ENCODE data around the gene PROZ. TPM values are rescaled to one million over a fixed set of nuclear protein-coding genes. Genes with fewer than 3 reads are reported as not detected.

The PROZ gene
- total RNA-seq, 1 donor from 2014 or later: not detected

DNA sequence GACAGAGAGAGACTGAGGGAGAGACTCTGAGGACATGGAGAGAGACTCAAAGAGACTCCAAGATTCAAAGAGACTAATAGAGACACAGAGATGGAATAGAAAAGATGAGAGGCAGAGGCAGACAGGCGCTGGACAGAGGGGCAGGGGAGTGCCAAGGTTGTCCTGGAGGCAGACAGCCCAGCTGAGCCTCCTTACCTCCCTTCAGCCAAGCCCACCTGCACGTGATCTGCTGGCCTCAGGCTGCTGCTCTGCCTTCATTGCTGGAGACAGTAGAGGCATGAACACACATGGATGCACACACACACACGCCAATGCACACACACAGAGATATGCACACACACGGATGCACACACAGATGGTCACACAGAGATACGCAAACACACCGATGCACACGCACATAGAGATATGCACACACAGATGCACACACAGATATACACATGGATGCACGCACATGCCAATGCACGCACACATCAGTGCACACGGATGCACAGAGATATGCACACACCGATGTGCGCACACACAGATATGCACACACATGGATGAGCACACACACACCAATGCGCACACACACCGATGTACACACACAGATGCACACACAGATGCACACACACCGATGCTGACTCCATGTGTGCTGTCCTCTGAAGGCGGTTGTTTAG, 39.2 kb upstream of the PROZ start:
- ATAC-seq (ENCODE audit: low read depth) (no peak), DNase-seq (peak; percentile 8)
- H3K36me3 Mint-ChIP-seq (ENCODE audit: low read depth): no peaks in the 10 kb centered on the region
- H3K4me3 Mint-ChIP-seq: no peak overlapping the region
- ChIA-PET POLR2A (no interaction called here), CTCF (no interaction called here)
- peaks cover 14% of the 10 kb centered on the region for H3K27me3 Mint-ChIP-seq
- H3K9me3 Mint-ChIP-seq: no peaks in the 10 kb centered on the region
- H3K27ac Mint-ChIP-seq: no peak overlapping the region
- TF ChIP-seq, protein P1, sequence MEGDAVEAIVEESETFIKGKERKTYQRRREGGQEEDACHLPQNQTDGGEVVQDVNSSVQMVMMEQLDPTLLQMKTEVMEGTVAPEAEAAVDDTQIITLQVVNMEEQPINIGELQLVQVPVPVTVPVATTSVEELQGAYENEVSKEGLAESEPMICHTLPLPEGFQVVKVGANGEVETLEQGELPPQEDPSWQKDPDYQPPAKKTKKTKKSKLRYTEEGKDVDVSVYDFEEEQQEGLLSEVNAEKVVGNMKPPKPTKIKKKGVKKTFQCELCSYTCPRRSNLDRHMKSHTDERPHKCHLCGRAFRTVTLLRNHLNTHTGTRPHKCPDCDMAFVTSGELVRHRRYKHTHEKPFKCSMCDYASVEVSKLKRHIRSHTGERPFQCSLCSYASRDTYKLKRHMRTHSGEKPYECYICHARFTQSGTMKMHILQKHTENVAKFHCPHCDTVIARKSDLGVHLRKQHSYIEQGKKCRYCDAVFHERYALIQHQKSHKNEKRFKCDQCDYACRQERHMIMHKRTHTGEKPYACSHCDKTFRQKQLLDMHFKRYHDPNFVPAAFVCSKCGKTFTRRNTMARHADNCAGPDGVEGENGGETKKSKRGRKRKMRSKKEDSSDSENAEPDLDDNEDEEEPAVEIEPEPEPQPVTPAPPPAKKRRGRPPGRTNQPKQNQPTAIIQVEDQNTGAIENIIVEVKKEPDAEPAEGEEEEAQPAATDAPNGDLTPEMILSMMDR (IDR thresholded peaks at IDR 0.05): no peak
- intact Hi-C loops (cut with micrococcal nuclease): no loop called here
- H3K4me1 Mint-ChIP-seq: no peaks in the 10 kb centered on the region

DNA sequence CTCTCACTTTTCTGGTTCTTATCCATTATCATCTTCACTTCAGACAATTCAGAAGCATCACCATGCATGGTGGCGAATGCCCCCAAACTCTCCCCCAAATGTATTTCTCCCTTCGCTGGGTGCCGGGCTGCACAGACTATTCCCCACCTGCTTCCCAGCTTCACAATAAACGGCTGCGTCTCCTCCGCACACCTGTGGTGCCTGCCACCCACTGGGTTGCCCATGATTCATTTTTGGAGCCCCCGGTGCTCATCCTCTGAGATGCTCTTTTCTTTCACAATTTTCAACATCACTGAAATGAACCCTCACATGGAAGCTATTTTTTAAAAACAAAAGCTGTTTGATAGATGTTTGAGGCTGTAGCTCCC, 38.6 kb upstream of the PROZ start:
- CTCF ChIA-PET: no interaction called here
- Mint-ChIP-seq H3K36me3 (ENCODE audit: low read depth) (no peaks in the 10 kb centered on the region), H3K4me3 (no peak overlapping the region), H3K4me1 (no peaks in the 10 kb centered on the region), H3K27ac (no peak overlapping the region), H3K9me3 (no peaks in the 10 kb centered on the region), H3K27me3 (peaks cover 10% of the 10 kb centered on the region)
- ATAC-seq (ENCODE audit: low read depth) (no peak), DNase-seq (no peak)
- intact Hi-C loops (cut with micrococcal nuclease): no loop called here
- TF ChIP-seq, protein P1 (IDR thresholded peaks at IDR 0.05): no peak
- POLR2A ChIA-PET: no interaction called here

DNA sequence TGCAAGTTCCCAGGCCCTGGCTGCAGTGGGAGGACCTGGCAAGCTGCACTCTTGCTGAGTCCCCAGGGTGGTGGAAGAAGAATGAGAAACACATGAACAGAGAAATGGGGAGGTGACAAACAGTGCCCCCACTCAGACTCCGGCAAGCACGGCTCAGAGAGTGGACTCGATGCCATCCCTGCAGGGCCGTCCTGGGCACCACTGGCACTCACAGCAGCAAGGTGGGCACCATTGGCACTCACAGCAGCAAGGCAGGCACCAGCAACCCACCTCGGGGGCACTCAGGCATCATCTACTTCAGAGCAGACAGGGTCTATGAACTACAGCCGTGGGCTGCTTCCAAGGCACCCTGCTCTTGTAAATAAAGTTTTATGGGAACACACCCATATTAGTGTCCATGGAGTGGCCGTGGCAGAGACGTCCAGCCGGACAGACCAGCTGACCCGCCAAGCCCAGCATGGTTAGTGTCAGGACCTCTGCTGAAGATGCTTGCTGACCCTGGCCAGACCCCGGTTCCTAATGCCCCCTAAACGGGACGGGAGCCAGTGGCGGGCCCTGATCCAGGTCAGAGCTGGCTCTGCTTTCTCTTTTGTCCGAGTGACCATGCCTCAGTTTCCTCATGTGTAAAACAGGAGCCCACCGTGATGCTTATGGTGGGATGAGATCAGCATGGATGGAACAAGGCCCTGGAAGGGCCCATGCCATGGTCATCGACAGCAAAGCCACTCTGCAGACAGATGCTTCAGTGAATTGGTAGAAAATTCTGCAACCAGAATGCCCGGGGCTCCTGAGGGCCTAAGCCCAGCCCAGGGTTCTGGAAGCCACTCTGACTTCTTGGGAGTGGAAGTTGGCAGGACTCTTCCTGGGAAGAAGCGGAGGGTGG, 37.9 kb upstream of the PROZ start:
- H3K36me3 Mint-ChIP-seq (ENCODE audit: low read depth): no peaks in the 10 kb centered on the region

GRCh38 chr13:113121183-113121927, 37.1 kb upstream of the PROZ start:
- no peaks in the 10 kb centered on the region for H3K4me1 Mint-ChIP-seq
- ATAC-seq (ENCODE audit: low read depth): no peak
- TF ChIP-seq, protein P1 (IDR thresholded peaks at IDR 0.05): no peak
- CTCF ChIA-PET: no interaction called here
- no peaks in the 10 kb centered on the region for H3K9me3 Mint-ChIP-seq
- no peak overlapping the region for H3K27ac Mint-ChIP-seq
- intact Hi-C loops (cut with micrococcal nuclease): no loop called here
- POLR2A ChIA-PET: interaction anchor here (0.6 kb wide), 1 partner anchor 26 kb away, joined by 4 read pairs; no protein-coding TSS in a partner anchor
- DNase-seq: peak; percentile 8
- H3K27me3 Mint-ChIP-seq: peaks cover 14% of the 10 kb centered on the region
- no peak overlapping the region for H3K4me3 Mint-ChIP-seq
- no peaks in the 10 kb centered on the region for H3K36me3 Mint-ChIP-seq (ENCODE audit: low read depth)

More for the DNA sequence above, 37.9 kb upstream of the PROZ start:
- H3K27ac Mint-ChIP-seq: no peak overlapping the region
- TF ChIP-seq, protein P1 (IDR thresholded peaks at IDR 0.05): no peak
- no peaks in the 10 kb centered on the region for H3K9me3 Mint-ChIP-seq
- CTCF ChIA-PET: no interaction called here
- intact Hi-C loops (cut with micrococcal nuclease): no loop called here
- no peak for ATAC-seq (ENCODE audit: low read depth)
- H3K4me1 Mint-ChIP-seq: no peaks in the 10 kb centered on the region
- H3K27me3 Mint-ChIP-seq: peaks cover 12% of the 10 kb centered on the region
- POLR2A ChIA-PET: no interaction called here
- H3K4me3 Mint-ChIP-seq: no peak overlapping the region
- peak; percentile 4 for DNase-seq

All from activated B cell treated with CpG ODN at 0.5 μM for 24 hours (primary cell).